ENCODE measurements around the gene TOGARAM2.

The TOGARAM2 gene

GRCh38 chr2:28981016-28981441, at the start of gene TOGARAM2:
TOGARAM2 (plus strand) TSS chr2:28981298; CDS start chr2:28994835, 13,537 bp downstream.
- no peak for DNase-seq (ENCODE audit: low spot score)

- no peak for DNase-seq (ENCODE audit: low spot score)
These were observed 46.3 kb upstream of the TOGARAM2 start for GRCh38 chr2:28934769-28935168.

- DNase-seq (ENCODE audit: low spot score) = no peak
These were observed 40.1 kb upstream of the TOGARAM2 start for GRCh38 chr2:28941008-28941407.

- DNase-seq (ENCODE audit: low spot score) = no peak
These were observed 36.4 kb upstream of the TOGARAM2 start for GRCh38 chr2:28944535-28945248.

- DNase-seq (ENCODE audit: low spot score) = no peak
These were observed 32.9 kb upstream of the TOGARAM2 start for GRCh38 chr2:28948160-28948559.

DNA sequence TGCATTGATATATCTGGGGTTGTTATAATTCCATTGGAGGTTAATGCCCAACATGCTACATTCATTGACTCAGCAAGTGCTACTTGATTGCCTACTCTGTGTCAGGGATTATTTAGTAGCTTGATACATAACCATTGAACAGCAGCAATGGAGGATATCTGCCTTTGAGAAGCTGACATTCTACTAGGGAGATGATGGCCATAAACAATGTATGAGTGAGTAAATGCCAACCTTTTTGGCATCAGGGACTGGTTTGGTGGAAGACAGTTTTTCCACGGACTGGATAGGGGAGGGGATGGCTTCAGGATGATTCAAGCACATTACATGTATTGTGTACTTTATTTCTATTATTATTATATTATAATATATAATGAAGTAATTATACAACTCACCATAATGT, 31.9 kb upstream of the TOGARAM2 start:
- DNase-seq (ENCODE audit: low spot score) = no peak

- DNase-seq (ENCODE audit: low spot score) = no peak
These were observed 31.3 kb upstream of the TOGARAM2 start for GRCh38 chr2:28949617-28950305.

- peak; percentile 38 for DNase-seq (ENCODE audit: low spot score)
These were observed 30.0 kb upstream of the TOGARAM2 start for GRCh38 chr2:28950941-28951630.

- peak; percentile 68 for DNase-seq (ENCODE audit: low spot score)
These were observed 28.9 kb upstream of the TOGARAM2 start for GRCh38 chr2:28951910-28952835.

GRCh38 chr2:28952836-28953211, 28.3 kb upstream of the TOGARAM2 start:
- no peak for DNase-seq (ENCODE audit: low spot score)

DNA sequence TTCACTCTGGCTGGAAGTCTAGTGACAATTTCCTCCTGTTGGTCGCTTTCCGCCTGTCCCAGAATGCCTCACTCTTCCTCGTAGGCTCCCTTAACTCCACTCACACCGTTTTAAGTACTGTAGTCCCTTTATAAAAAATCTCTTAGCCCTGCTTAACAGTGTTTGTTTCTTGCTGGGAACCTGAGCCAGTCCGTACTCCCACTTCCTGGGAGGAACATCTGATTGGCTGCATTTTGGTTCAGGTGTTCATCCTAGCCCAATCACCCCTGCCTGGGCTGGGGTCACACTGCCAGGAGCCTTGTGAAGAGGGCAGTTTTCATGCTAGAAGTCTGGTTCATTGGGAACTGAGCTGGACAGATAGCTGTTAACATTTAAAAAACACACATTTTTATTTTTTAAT, 25.6 kb upstream of the TOGARAM2 start:
- no peak for DNase-seq (ENCODE audit: low spot score)

- DNase-seq (ENCODE audit: low spot score) = no peak
These were observed 24.7 kb upstream of the TOGARAM2 start for GRCh38 chr2:28956415-28956826.

- no peak for DNase-seq (ENCODE audit: low spot score)
These were observed 24.2 kb upstream of the TOGARAM2 start for GRCh38 chr2:28956890-28957289.

DNA sequence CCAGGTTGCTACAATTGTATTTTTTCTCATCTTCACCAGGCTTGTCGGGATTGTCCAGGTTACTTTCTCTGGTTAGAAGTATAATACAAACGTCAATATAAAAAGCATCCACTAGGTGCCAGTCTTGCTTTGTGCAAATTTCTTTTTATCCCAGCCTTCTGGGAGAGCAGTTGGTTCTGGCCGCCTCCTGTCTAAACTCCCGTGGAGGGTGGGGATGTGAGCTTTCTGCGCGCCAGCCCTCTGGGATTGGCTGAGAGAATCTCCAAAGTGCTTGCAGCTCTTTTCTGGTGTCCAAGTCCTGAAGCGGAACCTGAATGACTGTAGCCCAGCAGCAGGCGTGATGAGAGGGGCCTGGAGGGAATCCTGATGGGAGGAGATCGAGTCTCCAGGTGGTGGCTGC, 22.4 kb upstream of the TOGARAM2 start:
- DNase-seq (ENCODE audit: low spot score) = peak; percentile 66

DNA sequence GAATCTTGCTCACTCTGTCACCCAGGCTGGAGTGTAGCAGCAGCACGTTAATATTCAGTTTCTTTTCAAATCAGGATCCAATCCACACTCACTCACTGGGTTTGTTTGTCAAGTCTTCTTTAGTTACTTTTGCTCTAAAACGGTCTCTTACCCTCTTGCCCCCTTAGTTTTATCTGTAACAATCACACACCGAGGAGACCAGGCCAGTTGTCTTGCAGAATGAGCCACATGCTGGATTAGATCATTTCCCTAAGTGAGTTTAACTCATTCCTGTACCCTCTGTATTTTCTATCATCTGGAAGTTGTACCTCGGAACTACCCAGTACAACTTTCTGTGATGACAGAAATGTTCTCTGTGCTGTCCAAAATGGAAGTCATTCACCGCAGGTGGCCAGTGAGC, 20.7 kb upstream of the TOGARAM2 start:
- no peak for DNase-seq (ENCODE audit: low spot score)

GRCh38 chr2:28962505-28962904, 18.6 kb upstream of the TOGARAM2 start:
- no peak for DNase-seq (ENCODE audit: low spot score)

GRCh38 chr2:28970464-28971160, 10.5 kb upstream of the TOGARAM2 start:
- no peak for DNase-seq (ENCODE audit: low spot score)

DNA sequence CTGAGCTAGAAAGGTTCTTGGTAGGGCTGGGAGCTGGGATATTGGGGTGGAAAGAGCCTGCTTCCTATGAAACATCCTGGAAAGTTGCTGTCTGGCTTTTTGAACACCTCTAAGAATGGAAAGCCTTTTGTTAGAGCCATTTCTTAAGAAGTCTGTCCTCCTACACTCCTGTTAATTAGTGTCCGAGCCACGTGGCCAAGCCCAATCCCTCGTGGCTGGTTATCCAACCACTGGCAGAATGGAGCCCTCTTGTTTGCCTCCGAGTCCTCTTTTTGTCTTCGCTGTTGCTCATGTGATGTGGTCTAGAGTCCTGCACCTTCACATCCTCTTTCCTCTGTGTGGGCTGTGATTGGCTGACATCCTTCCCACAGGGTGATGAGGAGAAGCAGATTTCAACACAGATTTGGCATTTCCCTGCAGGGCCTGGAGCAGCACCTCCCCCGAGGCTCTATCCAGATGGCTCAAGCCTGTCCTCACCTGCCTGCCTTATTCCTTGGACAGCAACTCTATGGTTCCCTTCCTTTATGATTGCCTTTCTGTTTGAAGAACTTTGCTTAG, 8.2 kb upstream of the TOGARAM2 start:
- DNase-seq (ENCODE audit: low spot score) = no peak

GRCh38 chr2:28974252-28974651, 6.8 kb upstream of the TOGARAM2 start:
- DNase-seq (ENCODE audit: low spot score) = no peak

GRCh38 chr2:28975671-28976070, 5.4 kb upstream of the TOGARAM2 start:
- DNase-seq (ENCODE audit: low spot score) = no peak

GRCh38 chr2:28976584-28976983, 4.5 kb upstream of the TOGARAM2 start:
- DNase-seq (ENCODE audit: low spot score) = peak; percentile 53

All from LoVo (cell line).